H1 (cell line): ENCODE data around the gene GPER1. TPM values are rescaled to one million over a fixed set of nuclear protein-coding genes. Genes with fewer than 3 reads are reported as not detected.

Experiments used
- CTCF ChIA-PET: fragments of 300-600 bp; sonication (Branson Sonifier 250); formaldehyde crosslinking; loops from one replicate; lab custom pipeline; 2021; ENCODE audit not compliant: partially characterized antibody; lab: Charles Lee
- POLR2A ChIA-PET: fragments of 300-600 bp; sonication (Branson Sonifier 250); formaldehyde crosslinking; loops from one replicate; lab custom pipeline; 2021; ENCODE audit warnings: inconsistent platforms; ENCODE audit not compliant: partially characterized antibody; lab: Charles Lee
- DNase-seq, 2 experiments: peaks; one replicate each; pipeline versions ENCODE4 v3.0.0 to v3.0.0-alpha.2; 2010 to 2022; ENCODE audit warnings: low spot score in 2 of 2, low read depth in 1 of 2, mixed read lengths in 1 of 2
- FAIRE-seq: peaks from 2 replicates; lab custom pipeline; 2011; peaks lifted over from hg19 to GRCh38; lab: Jason Lieb, UNC
- H2AFZ ChIP-seq: 2 replicates; pipeline ENCODE4 v1.8.1; 2012; ENCODE audit warnings: low read length, inconsistent platforms
- H2AK5ac ChIP-seq: 2 replicates; pipeline ENCODE4 v1.6.1; 2013; ENCODE audit warnings: low read depth, low read length
- H2BK120ac ChIP-seq: replicated peaks from 2 replicates; pipeline ENCODE3; 2013; ENCODE audit warnings: low read depth, low read length, inconsistent platforms
- H2BK12ac ChIP-seq: 2 replicates; pipeline ENCODE4 v1.6.1; 2013; ENCODE audit warnings: low read depth, low read length
- H2BK15ac ChIP-seq: 2 replicates; pipeline ENCODE4 v1.6.1; 2013; ENCODE audit warnings: low read length
- H2BK20ac ChIP-seq: 2 replicates; pipeline ENCODE4 v1.6.1; 2013; ENCODE audit warnings: low read length
- H2BK5ac ChIP-seq: 2 replicates; pipeline ENCODE4 v1.6.1; 2013; ENCODE audit warnings: low read depth, low read length
- H3K14ac ChIP-seq: 2 replicates; pipeline ENCODE4 v1.6.1; 2013; ENCODE audit warnings: inconsistent platforms; ENCODE audit not compliant: insufficient read length
- H3K18ac ChIP-seq: 2 replicates; pipeline ENCODE4 v1.6.1; 2013; ENCODE audit warnings: low read length; ENCODE audit errors: extremely low read depth
- H3K23ac ChIP-seq: 2 replicates; pipeline ENCODE4 v1.6.1; 2013; ENCODE audit warnings: inconsistent platforms; ENCODE audit not compliant: insufficient read length
- H3K23me2 ChIP-seq: 2 replicates; pipeline ENCODE4 v1.6.1; 2013; ENCODE audit warnings: low read depth, low read length
- H3K27ac ChIP-seq: 2 replicates; pipeline ENCODE4 v1.6.1; 2011; ENCODE audit warnings: low read depth, low read length, inconsistent platforms
- H3K27me3 ChIP-seq, 4 experiments: replicated peaks in 1 of 4; 1 replicate in 1 of 4; 2 replicates in 3 of 4; pipeline versions ENCODE4 v1.6.1 to v1.8.1; 2011 to 2013; ENCODE audit warnings: low read length in 3 of 4, mild to moderate bottlenecking in 3 of 4, inconsistent platforms in 2 of 4, mixed read lengths in 2 of 4, moderate library complexity in 1 of 4; ENCODE audit not compliant: control insufficient read depth in 3 of 4, insufficient read depth in 3 of 4; ENCODE audit errors: extremely low read depth in 1 of 4
- H3K36me3 ChIP-seq, 4 experiments: 2 replicates each; pipeline versions ENCODE4 v1.6.1 to v1.8.1; 2011 to 2013; ENCODE audit warnings: mild to moderate bottlenecking in 4 of 4, low read length in 3 of 4, moderate library complexity in 2 of 4, control low read depth in 1 of 4, inconsistent platforms in 1 of 4; ENCODE audit not compliant: insufficient read depth in 4 of 4, control insufficient read depth in 2 of 4
- H3K4ac ChIP-seq: replicated peaks from 2 replicates; pipeline ENCODE3; 2013; ENCODE audit warnings: low read length, low read depth, mixed read lengths, inconsistent platforms; ENCODE audit not compliant: insufficient read length
- H3K4me1 ChIP-seq, 4 experiments: replicated peaks in 1 of 4; 1 replicate in 1 of 4; 2 replicates in 3 of 4; pipeline versions ENCODE4 v1.6.1 to v1.8.1; 2011 to 2013; ENCODE audit warnings: low read length in 3 of 4, inconsistent platforms in 2 of 4, mixed read lengths in 1 of 4; ENCODE audit not compliant: insufficient read depth in 4 of 4, control insufficient read depth in 3 of 4
- H3K4me2 ChIP-seq, 2 experiments: 2 replicates each; pipeline versions ENCODE4 v1.6.1 to v1.8.1; 2011 to 2013; ENCODE audit warnings: low read depth in 2 of 2, low read length in 2 of 2, control low read depth in 1 of 2, inconsistent platforms in 1 of 2, mild to moderate bottlenecking in 1 of 2; ENCODE audit not compliant: insufficient read depth in 1 of 2
- H3K4me3 ChIP-seq, 4 experiments: fragments of 200-600, 300-600 bp in 1 of 4; sonication (generic), shearing (Covaris generic), sonication (Bioruptor Twin) in 1 of 4; 2 replicates each; pipeline versions ENCODE4 v1.5.1 to v1.8.1; 2011 to 2016; ENCODE audit warnings: low read length in 4 of 4, low read depth in 3 of 4, control low read depth in 2 of 4, inconsistent platforms in 2 of 4, mild to moderate bottlenecking in 2 of 4, mixed read lengths in 1 of 4, moderate library complexity in 1 of 4; ENCODE audit not compliant: insufficient read depth in 2 of 4; ENCODE audit errors: extremely low read depth in 1 of 4
- H3K56ac ChIP-seq: replicated peaks from 2 replicates; pipeline ENCODE3; 2013; ENCODE audit warnings: low read depth, mild to moderate bottlenecking, mixed read lengths, low read length, inconsistent platforms; ENCODE audit not compliant: insufficient read length
- H3K79me1 ChIP-seq: 2 replicates; pipeline ENCODE4 v1.6.1; 2013; ENCODE audit warnings: low read depth, low read length, control low read depth
- H3K79me2 ChIP-seq, 2 experiments: 2 replicates each; pipeline versions ENCODE4 v1.6.1 to v1.8.1; 2012 to 2013; ENCODE audit warnings: low read length in 2 of 2, mild to moderate bottlenecking in 2 of 2, inconsistent platforms in 1 of 2; ENCODE audit not compliant: insufficient read depth in 2 of 2, control insufficient read depth in 1 of 2
- H3K9ac ChIP-seq, 4 experiments: replicated peaks in 1 of 4; 1 replicate in 1 of 4; 2 replicates in 3 of 4; pipeline versions ENCODE4 v1.6.1 to v1.8.1; 2011 to 2013; ENCODE audit warnings: low read depth in 3 of 4, low read length in 3 of 4, control low read depth in 2 of 4, mild to moderate bottlenecking in 2 of 4, moderate library complexity in 2 of 4, inconsistent platforms in 1 of 4; ENCODE audit errors: extremely low read depth in 1 of 4
- H3K9me3 ChIP-seq, 2 experiments: 2 replicates each; pipeline versions ENCODE4 v1.6.1 to v1.8.1; 2012 to 2013; ENCODE audit warnings: mild to moderate bottlenecking in 2 of 2, moderate library complexity in 2 of 2, control low read depth in 1 of 2, inconsistent platforms in 1 of 2, low read depth in 1 of 2, low read length in 1 of 2, mixed read lengths in 1 of 2; ENCODE audit not compliant: insufficient read depth in 2 of 2
- H4K20me1 ChIP-seq, 2 experiments: replicated peaks in 1 of 2; 2 replicates each; pipeline versions ENCODE3 to v1.8.1; 2011 to 2013; ENCODE audit warnings: inconsistent platforms in 2 of 2, low read length in 2 of 2, mild to moderate bottlenecking in 1 of 2; ENCODE audit not compliant: insufficient read depth in 2 of 2, control insufficient read depth in 1 of 2
- H4K5ac ChIP-seq: 2 replicates; pipeline ENCODE4 v1.6.1; 2013; ENCODE audit warnings: low read length, low read depth, mixed read lengths, inconsistent platforms; ENCODE audit not compliant: insufficient read length
- H4K8ac ChIP-seq: 2 replicates; pipeline ENCODE4 v1.8.0; 2013; ENCODE audit warnings: mild to moderate bottlenecking, moderate library complexity, low read length, inconsistent platforms; ENCODE audit not compliant: insufficient read depth; ENCODE audit errors: extremely low read depth
- H4K91ac ChIP-seq: replicated peaks from 2 replicates; pipeline ENCODE3; 2013; ENCODE audit warnings: low read length, mixed read lengths, inconsistent platforms; ENCODE audit not compliant: insufficient read length
- GABPA ChIP-seq: IDR thresholded peaks from 2 replicates; pipeline ENCODE4 v1.6.1; 2011; ENCODE audit warnings: mild to moderate bottlenecking, low read length, moderate library complexity, borderline replicate concordance; ENCODE audit not compliant: insufficient read depth
- KDM5A ChIP-seq: fragments of 200-600 bp; IDR thresholded peaks from 2 replicates; pipeline ENCODE4 v1.7.1; 2012; ENCODE audit warnings: mild to moderate bottlenecking, low read length, inconsistent platforms, mixed read lengths
- WGBS, 2 experiments: shearing (Covaris generic) in 1 of 2; methylation state at CpG; one replicate each; pipeline versions ENCODE4 v1.1.6 to v1.1.7; 2013 to 2015; ENCODE audit warnings: low lambda C conversion rate in 2 of 2, mixed read lengths in 2 of 2, inconsistent platforms in 1 of 2, low coverage in 1 of 2, missing lambda C conversion rate in 1 of 2; ENCODE audit not compliant: insufficient replicate concordance in 2 of 2, insufficient coverage in 1 of 2, insufficient read length in 1 of 2; ENCODE audit errors: extremely low coverage in 1 of 2, missing lambda C conversion rate in 1 of 2; 5-methylcytosine and 5-hydroxymethylcytosine counted together
- polyA plus RNA-seq, 7 experiments: library from polyadenylated mRNA; depleted of rRNA in 3 of 7; stranded (reverse) in 5 of 7; unstranded in 2 of 7; fragments of >200 nt in 5 of 7; fragments of 200-250 nt in 2 of 7; gene quantifications; 1 replicate in 5 of 7; 2 replicates in 1 of 7; 4 replicates in 1 of 7; pipeline versions ENCODE4 v1.2.1 to v1.2.3, GENCODE V29; 2011 to 2013; ENCODE audit warnings: missing spikeins in 2 of 7, mixed read lengths in 2 of 7
- total RNA-seq: library from RNA; stranded (reverse); fragmentation: NEBNext Ultra II Directional; extraction: Animal tissue kit (Norgen Biotek cat#: 25700); gene quantifications from 2 replicates; pipeline ENCODE4 v1.2.1, GENCODE V29; 2021

GPER1 gene
- total and polyA plus RNA-seq, 2 of the 8 experiments (the other 6 are each of a cell fraction or from before 2014, with no cell fraction given) = 0.24 to 0.47 TPM

GRCh38 chr7:1040790-1041189 is 47.1 kb upstream of the GPER1 start:
- Histone ChIP-seq H4K8ac (peak overlapping the region; percentile 51; the same call in 1 of the 2 replicates), H3K9ac (no peak overlapping the region), H2BK120ac (no peak overlapping the region), H2BK20ac (no peak overlapping the region), H4K5ac (no peak overlapping the region), H3K79me1 (peaks cover 9% of the 10 kb centered on the region), H2BK5ac (no peak overlapping the region), H3K36me3 (peaks cover 0 to 7% (median 0%) of the 10 kb centered on the region in 4 experiments; a peak in 2 of 8 replicates), H3K4ac (no peak overlapping the region), H2BK12ac (no peak overlapping the region), H3K56ac (no peak overlapping the region), H3K27ac (no peak overlapping the region), H3K79me2 (peaks cover 0 to 17% of the 10 kb centered on the region in 2 experiments; a peak in 2 of 4 replicates), H2AFZ (no peak overlapping the region), H3K18ac (no peak overlapping the region), H2AK5ac (no peak overlapping the region), H3K4me2 (no peak overlapping the region), H3K4me3 (no peak overlapping the region), H3K4me1 (peaks cover 6 to 17% (median 11%) of the 10 kb centered on the region in 4 experiments), H4K91ac (no peak overlapping the region), H3K27me3 (no peaks in the 10 kb centered on the region), H3K23ac (no peak overlapping the region), H2BK15ac (no peak overlapping the region), H3K9me3 (peaks cover 1 to 13% of the 10 kb centered on the region in 2 experiments), H3K23me2 (peaks cover 8% of the 10 kb centered on the region), H3K14ac (no peak overlapping the region), H4K20me1 (peaks cover 0 to 5% of the 10 kb centered on the region in 2 experiments)
- TF ChIP-seq KDM5A (no peak), GABPA (peak; percentile 18; the same call in 1 of the 2 replicates)
- WGBS, 2 experiments = 84% methylated on average over 15 of the region's 16 CpGs; no CpG with 5 or more reads in 1 of the 2 experiments
- POLR2A ChIA-PET = no interaction called here
- DNase-seq (no peak), FAIRE-seq (no peak)
- CTCF ChIA-PET = interaction anchor here (1.0 kb wide), 1 partner anchor 47 kb away, joined by 3 read pairs; no protein-coding TSS in a partner anchor
